GM10248 (cell line): ENCODE data around the gene KRTAP10-10.
"Not testable (repeated sequence)": the region's sequence is repeated elsewhere in the genome, so short reads cannot be mapped to it uniquely, and the experiment has no call there.

Experiments
- CTCF ChIA-PET: fragments of 300-600 bp; sonication (Branson Sonifier 250); formaldehyde crosslinking; extraction: SDS; loops from one replicate; lab custom pipeline; 2021; ENCODE audit warnings: antibody characterized with exemption; lab: Yijun Ruan, JAX
- POLR2A ChIA-PET: fragments of 350-650 bp; sonication (Branson Sonifier 250); formaldehyde crosslinking; extraction: SDS; loops from one replicate; lab custom pipeline; 2020; ENCODE audit warnings: antibody characterized with exemption; lab: Yijun Ruan, JAX
- DNase-seq: peaks from one replicate; pipeline ENCODE4 v3.0.0; 2012; ENCODE audit errors: extremely low spot score
- TF ChIP-seq, protein P1 (sequence below): IDR thresholded peaks from 2 replicates; pipeline ENCODE4 v1.5.1; 2012; ENCODE audit warnings: mild to moderate bottlenecking, low read depth; ENCODE audit errors: extremely low read depth, missing control alignments, control extremely low read depth

The KRTAP10-10 gene

DNA sequence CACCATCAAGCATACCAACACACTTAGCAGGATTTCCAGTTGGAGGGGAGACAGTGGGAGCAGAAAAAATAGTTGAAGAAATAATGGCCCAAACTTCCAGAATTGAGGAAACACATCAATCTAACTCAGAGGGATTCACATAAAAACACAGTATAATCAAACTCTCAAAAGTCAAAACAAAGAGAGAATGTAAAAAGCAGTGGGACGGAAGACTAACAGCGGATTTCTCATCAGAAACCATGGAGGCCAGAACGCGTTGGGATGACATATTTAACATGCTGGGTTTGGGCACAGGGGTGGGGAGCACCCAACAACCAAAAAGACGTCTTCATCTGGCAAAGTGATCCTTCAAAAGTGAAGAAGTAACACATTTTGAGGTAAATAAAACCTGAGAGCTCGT lies 17.3 kb upstream of the KRTAP10-10 start:
- TF ChIP-seq, protein P1, sequence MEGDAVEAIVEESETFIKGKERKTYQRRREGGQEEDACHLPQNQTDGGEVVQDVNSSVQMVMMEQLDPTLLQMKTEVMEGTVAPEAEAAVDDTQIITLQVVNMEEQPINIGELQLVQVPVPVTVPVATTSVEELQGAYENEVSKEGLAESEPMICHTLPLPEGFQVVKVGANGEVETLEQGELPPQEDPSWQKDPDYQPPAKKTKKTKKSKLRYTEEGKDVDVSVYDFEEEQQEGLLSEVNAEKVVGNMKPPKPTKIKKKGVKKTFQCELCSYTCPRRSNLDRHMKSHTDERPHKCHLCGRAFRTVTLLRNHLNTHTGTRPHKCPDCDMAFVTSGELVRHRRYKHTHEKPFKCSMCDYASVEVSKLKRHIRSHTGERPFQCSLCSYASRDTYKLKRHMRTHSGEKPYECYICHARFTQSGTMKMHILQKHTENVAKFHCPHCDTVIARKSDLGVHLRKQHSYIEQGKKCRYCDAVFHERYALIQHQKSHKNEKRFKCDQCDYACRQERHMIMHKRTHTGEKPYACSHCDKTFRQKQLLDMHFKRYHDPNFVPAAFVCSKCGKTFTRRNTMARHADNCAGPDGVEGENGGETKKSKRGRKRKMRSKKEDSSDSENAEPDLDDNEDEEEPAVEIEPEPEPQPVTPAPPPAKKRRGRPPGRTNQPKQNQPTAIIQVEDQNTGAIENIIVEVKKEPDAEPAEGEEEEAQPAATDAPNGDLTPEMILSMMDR, result no peak

DNA sequence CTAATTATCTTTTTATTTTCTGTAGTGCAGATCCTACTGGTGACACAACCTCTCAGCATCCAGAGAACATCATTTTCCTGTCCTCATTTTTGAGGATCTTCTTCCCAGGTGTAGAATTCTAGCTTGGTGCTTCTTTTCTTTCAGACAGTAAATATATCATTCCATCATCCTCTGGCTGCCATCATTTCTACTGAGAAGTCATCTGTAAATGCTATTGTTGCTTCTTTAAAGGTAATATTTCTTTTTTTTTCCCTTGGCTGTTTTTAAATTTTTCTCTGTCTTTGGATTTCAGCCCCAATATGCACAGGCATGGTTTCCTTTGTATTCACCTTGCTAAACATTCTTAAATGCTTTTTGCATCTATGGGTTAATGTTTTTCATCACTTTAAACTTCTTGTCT lies 13.6 kb upstream of the KRTAP10-10 start:
- TF ChIP-seq, protein P1, result no peak
- no peak for DNase-seq
- POLR2A ChIA-PET, result no interaction called here
- CTCF ChIA-PET, result no interaction called here

More for the DNA sequence above, 17.3 kb upstream of the KRTAP10-10 start:
- no peak for DNase-seq
- ChIA-PET CTCF (no interaction called here), POLR2A (no interaction called here)

GRCh38 chr21:44625756-44626155 lies 11.4 kb upstream of the KRTAP10-10 start:
- DNase-seq, result no peak
- ChIA-PET CTCF (no interaction called here), POLR2A (no interaction called here)
- TF ChIP-seq, protein P1, result no peak

DNA sequence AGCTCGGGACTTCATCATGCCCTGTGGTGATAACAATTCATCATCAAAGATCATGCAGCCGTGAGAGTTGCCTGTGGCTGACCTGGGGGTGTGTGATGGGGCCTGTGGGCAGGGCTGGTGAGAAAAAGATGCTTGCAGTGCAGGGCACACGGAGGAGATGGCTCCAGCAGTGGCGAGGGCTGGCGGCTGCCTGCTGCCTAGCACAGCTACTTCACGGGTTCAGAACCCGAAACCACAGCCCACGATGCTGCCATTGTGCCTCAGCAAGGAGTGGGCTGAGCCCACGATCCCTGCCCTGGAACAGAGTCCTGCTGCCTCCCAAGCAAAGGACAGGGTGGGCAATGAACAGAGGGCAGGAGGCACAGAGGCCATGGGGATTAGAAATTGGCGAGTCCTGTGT lies 10.9 kb upstream of the KRTAP10-10 start:
- no peak for DNase-seq
- CTCF ChIA-PET, result no interaction called here
- TF ChIP-seq, protein P1, result no peak
- POLR2A ChIA-PET, result no interaction called here

DNA sequence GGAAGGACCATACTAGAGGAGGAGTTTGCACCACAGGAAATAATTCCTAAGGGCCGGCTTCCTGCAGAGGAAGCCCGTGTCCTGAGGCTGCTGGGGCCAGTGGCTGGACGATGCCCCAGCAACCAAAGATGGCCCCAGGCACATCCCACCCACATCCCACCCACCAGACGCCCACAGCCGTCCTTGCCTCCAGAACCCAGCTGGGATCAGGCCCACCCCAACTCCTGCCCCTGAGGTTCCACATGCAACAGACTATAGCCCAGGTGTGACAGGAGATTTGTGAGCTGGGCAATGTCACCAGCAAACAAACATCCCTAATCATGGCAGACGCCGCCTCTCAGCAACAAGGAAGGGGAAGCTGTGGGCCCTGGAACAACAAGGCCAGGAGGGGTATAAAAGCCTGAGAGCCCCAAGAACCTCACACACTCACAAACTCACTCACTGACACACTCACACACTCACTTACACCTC lies 10.4 kb upstream of the KRTAP10-10 start, which contains the start of gene KRTAP10-9:
TSS of gene KRTAP10-9 (plus strand) at position 421 of the 471 bp plus-strand sequence. CDS start 79 bp downstream, outside the sequence.
- DNase-seq, result no peak
- TF ChIP-seq, protein P1, result no peak
- ChIA-PET POLR2A (no interaction called here), CTCF (no interaction called here)

- CTCF ChIA-PET, POLR2A ChIA-PET, DNase-seq: not testable (repeated sequence)
These were observed 9.9 kb upstream of the KRTAP10-10 start for GRCh38 chr21:44627181-44627822.

- DNase-seq, CTCF ChIA-PET, POLR2A ChIA-PET: not testable (repeated sequence)
These were observed 9.3 kb upstream of the KRTAP10-10 start for GRCh38 chr21:44627831-44628233.
